HG03066 (cell line): ENCODE data around the gene GPR142.
"Not testable (repeated sequence)": the region's sequence is repeated elsewhere in the genome, so short reads cannot be mapped to it uniquely, and the experiment has no call there.

Source experiments
- ATAC-seq: cut with Tn5 transposase; IDR thresholded peaks from one replicate; pipeline ENCODE4 v1.9.1; 2021; ENCODE audit warnings: low read depth; ENCODE audit not compliant: unreplicated experiment

GPR142 gene

DNA sequence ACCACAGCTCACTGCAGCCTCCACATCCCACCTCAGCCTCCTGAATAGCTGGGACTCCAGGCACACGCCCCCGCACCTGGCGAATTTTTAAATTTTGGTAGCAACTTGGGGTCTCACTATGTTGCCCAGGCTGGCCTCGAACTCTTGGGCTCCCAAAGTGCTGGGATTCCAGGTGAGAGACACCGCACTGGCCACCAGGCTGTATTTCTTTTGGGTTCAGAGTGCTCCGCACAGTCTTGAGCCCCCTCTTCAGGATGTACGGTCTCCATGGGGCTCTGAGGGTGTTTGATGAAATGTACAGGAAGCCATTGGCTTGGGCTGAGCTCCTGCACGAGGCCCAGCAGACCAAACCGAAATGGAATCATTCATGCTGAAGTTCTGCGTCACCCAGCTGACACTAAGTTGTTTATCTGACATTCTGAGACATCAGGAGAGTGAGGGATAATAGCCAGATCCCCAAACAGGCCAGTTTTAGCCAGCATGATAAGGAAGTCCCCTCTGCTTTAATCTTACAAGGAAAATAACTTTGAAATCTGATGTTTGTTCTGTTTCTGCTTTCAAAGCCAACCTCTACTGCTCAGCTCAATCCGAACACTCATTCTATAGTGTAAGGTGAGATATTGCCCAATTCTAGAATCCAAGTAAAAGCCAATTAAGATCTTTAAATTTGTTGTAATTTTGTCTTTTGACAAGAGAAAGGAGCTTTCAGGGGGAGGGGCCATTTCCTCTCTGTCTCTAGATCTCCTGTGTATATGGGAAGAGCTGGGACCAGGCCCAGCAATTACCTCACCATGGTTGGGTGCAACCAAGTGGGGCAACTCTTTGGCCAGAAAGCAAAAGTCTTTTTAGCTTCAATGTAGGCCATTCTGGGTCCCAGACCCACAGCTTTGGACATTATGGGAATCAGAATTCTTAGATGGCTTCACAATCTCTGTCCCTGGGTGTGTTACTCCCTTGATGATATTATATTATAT, 23.7 kb downstream of the GPR142 start:
- ATAC-seq = no peak

DNA sequence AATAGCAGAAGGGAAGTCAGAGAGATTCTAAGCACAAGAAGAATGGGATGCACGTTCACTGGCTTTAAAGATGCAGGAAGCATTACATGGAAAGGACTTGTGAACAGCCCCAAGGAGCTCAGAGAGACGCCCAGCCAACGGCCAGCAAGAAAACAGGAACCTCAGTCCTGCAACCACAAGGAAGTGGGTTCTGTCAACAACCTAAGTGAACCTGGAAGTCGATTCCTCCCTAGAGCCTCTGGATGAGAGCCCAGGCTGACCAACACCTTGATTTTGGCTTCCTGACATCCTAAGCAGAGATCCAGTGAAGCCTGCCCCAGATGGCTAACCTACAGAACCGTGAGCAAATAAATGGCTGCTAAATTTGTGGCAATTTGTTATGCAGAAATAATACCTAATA, 24.5 kb downstream of the GPR142 start:
- ATAC-seq = no peak

DNA sequence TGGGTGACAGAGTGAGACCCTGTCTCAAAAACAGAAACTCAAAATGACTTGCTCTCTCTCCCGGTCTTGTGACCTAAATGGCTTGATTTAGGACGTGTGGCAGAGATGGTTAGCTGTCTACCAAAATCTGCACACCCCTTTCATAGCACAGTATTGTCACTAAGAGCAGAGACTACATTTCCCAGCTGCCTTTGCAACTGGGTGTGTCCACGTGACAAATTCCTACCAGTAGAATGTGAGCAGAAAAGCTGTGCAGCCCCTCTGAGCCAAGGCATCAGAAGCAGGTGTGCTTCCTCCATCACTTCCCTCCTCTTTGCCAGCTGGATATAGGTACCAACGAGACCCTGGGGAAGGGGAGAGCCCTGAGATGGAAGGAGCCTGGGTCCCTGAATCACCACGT, 25.5 kb downstream of the GPR142 start:
- ATAC-seq = no peak

DNA sequence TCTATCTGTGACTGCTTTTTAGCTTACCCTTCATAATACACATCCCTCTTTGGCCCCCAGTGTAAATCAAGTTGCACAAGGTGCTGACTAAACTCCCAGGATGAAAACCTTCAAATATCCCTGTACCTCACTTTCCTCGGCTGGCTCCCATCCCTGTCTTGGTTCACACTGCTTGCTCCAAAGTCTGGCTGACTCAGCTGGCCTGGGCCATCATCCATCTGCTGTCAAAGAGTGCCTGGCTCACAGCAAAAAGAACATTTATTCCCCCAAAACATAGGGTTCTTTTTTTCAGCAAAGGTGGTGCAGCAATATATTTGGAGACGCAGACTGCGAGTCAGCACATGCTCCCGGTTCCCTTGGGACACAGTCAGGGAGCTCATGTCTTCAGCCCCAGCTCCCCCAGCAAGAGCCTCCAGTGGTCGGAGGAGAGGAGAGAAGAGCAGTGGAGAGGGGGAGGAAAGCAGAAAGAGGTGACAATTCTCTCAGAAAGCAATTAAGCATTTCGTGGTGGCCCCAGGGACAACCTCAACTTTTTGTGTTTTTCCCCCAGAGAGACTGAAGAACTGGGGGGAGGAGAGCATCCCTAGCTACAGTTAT, 26.1 kb downstream of the GPR142 start:
- ATAC-seq = no peak

DNA sequence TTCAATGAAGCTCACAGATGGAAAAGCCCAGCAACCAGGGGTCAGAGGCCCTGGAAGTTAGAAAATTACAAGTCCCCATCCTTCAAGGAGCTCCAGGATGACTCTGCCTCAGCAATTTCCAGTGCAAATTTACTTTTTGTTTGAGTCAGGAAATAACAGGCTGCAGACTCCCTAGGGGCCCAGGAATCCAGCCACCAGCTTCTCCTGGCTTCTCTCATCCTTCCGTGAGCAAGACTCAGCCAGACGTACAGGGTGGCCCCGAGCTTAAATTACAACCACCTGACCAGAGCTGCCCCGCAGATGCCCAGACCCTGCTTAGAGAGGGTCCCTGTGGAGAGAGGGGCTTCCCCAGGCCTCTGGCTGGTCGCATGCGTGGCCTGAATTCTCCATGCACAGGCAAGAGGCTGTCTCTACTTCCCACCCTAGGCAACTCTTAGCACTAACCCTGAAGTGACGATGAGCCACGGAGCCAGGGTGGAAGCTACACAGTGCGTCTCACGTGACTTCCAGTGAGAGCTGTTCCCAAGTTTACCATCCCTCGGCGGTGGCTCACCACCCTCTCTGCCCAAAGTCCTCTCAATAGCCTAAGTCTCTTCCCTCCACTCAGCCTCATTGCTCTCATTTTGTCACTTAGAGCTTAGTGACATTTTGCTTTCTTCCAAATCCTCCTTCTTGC, 27.1 kb downstream of the GPR142 start:
- no peak for ATAC-seq

DNA sequence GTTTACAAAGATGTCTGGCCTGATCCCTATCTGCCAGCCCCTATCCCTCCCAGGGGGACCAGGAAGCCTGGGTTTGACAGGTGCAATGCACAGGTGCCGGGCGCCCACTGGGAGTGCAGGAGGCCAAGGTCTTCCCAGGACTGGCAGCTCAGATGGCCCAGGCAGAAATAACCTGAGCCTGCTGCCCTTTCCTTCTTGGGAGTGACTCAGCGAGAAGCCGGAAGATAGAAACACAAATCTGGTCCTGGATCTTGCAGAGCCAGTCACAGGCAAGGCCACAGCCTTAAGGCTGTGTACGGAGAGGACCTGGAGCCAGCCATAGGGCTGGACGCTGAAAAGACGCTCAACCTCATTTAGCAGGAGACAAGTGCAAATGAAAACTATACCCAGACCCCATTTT, 27.7 kb downstream of the GPR142 start:
- no peak for ATAC-seq

DNA sequence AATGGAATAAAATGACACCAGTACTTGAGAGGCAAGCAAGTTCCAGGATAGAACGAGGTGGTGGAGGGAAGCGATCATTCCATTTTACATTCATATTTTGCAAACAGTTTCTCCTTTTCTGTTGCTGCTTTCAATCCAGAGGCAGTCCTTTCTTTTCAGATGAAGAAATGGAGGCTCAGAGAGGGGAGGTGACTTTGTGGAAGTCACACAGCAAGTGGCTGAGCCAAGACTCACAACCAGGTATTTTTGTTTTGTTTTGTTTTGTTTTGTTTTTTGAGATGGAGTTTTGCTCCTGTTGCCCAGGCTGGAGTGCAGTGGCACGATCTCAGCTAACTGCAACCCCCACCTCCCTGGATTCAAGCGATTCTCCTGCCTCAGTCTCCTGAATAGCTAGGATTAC, 29.3 kb downstream of the GPR142 start:
- ATAC-seq = no peak

DNA sequence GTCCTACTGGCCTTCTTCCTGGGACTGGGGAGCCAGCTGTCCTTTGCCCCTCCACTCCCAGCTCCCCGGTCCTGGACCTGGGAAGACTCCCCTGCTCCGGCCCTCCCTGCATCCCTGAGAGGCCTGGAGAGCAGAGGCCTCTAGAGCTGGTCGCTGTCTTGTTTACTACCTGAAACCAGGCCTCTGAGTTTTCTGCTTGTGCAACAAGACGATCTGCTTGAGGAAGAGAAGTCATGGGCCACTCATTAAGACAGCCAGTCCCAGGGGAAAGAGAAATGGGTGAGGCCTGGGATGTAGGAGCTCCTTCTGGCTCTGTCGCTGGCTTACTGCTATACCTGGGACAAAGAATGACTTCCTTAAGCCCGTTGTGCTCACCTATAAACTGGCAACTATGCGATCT, 34.7 kb downstream of the GPR142 start:
- ATAC-seq = no peak

DNA sequence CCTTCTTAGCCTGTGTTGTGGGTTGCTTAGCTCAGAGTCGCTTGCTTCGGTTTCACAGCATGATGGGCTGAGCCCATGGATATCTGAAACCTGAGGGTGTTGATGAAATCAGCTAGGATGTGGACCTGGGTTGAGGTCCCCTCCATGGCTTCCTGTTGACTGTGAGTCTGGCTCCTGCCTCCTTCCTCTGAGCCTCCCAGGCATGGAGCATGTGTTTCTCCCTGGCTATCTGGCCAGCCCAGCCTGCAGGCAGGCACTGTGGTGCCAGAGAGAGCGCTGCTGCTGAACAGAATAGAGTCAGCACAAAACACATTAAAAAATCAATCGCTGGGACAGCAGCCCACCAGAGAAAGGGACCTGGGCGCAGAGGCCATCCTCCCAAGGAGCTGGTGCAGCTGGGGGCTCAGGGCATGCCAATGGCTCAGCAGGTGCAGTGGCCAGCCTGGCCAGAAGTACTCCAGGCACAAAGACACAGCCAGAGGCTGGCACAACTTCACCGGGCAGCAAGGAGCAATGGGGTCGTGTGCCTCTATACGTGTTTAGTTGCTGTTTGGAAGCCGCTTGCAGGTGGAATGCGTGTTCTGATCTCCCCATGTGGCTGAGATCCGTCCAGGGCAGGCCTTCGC, 36.3 kb downstream of the GPR142 start:
- no peak for ATAC-seq

DNA sequence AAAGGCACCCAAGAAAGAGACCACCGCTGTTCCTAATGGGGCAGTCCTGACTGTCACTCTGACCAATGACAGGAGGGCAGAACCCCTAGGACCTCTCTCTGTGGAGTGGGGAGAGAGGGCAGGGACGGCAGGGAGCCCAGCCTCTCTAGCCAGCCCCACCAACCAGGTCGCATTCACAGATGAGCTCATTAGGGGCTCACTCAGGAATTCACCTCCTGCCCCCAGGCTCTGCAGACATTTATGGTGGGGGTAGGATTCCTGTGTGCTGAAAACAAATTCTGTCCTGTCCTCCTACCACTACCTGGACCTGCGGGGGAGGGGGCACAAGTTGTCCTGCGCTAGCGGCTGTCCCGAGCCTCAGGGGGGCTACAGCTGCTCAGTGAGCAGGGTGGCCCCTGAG, 36.9 kb downstream of the GPR142 start:
- no peak for ATAC-seq

DNA sequence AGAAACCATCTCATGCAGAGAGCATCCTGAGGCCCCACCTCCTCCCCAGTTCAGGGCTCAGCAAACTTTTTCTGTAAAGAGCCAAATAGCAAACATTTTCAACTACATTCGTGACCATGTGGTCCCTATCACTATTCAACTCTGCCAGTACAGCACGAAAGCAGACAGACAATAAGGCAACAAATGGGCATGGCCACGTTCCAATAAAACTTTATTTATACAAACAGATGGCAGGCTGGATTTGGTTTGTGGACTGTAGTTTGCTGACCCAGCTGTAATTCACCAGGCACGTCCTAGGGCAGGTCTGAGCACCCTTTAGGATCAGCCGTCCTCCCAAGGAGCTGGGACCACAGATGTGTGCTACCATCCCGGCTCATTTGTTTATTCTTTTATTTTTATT, 37.5 kb downstream of the GPR142 start:
- no peak for ATAC-seq

DNA sequence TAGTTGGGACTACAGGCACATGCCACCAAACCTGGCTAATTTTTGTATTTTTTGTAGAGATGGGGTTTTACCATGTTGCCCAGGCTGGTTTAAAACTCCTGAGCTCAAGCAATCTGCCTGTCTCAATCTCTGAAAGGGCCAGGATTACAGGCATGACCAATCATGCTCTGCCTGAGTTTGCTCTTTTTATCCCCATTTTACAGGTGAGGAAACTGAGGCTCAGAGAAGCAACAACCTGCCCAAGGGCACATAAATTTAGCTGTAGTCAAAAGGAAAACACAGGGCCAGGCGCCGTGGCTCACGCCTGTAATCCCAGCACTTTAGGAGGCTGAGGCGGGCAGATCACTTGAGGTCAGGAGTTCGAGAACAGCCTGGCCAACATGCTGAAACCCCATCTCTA, 38.0 kb downstream of the GPR142 start:
- not testable (repeated sequence) for ATAC-seq

DNA sequence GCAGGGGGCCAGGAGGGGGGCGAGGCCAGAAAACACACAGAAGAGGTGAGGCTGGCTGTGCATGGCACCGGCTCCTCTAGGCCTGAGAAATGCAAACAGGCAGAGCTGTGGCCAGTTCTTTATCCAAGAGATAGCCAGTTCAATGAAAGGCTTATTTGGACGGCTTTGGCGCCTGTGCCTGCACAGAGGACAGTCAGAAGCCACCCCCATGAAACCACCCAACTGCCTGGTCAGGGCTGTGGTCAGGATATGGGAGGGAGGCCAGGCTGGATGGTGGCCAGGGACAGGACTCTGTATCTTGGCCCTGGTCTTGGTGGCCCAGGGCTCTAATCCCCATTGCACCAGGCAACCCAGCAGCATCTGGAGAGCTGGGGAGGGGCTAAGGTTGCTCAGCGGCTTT, 40.1 kb downstream of the GPR142 start:
- no peak for ATAC-seq

DNA sequence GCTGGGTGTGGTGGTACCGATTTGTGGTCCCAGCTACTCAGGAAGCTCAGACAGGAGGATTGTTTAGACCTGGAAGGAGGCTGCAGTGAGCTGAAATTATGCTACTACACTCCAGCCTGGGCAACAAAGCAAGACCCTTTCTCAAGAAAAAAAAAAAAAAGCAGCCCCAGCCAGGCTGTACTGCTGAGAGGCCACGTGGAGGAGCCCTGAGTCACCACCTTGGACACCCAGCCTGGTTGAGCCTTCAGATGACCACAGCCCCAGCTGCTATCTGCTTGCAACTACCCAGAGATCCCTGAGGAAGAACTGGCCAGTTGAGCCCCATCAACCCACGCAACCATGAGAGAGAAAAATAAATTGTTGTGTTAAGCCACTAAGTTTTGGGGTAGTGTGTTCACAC, 41.0 kb downstream of the GPR142 start:
- ATAC-seq = no peak

DNA sequence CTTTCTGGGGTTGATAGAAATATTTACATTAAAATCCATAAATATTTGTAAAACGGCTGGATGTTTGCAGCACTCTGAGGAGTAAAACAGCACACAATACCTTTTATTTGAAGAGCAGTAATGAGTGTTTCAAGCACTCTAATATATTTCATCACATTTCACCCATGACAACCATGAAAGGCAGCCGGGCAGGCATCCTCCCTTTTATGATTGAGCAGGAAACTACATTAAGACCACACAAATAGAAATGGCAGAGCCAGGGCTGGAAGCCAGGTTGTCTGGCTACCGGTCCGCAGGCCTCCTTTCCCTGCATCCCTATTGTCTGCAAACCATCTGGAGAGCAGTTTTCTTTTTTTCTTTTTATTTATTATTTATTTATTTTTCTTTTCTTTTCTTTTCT, 41.5 kb downstream of the GPR142 start:
- ATAC-seq = no peak

DNA sequence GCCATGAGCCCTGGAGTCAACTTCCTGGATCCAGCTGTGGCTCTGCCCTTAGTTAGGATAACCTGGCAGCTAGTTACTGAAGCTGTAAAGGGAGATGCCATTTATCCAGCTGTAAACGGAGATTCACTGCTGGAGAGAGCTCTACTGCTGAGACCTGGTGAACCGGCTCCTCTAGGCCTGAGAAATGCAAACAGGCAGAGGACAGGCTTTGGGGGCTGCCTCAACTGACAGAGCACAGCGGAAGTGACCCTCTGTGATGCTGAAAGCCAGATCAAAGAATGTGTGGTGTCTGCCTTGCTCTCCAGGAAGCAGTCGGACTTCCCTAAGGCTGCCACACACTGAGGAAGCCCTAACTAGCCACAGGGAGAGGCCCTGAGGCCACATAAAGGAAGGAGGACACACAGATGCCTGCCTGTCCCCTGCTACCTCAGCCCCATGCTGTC, 42.7 kb downstream of the GPR142 start:
- ATAC-seq = no peak

DNA sequence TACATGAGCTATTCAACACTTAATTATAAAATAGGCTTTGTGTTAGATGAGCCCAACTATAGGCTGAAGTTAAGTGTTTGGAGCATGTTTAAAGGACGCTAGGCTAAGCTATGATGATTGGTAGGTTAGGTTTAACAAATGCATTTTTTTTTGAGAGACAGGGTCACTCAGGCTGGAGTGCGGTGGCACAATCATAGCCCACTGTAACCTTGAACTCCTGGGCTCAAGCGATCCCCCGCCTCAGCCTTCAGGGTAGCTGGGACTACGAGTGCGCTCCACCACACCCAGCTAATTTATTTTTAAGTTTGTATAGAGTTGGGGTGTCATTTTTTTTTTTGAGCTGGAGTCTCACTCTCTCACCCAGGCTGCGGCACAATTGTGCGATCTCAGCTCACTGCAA, 45.3 kb downstream of the GPR142 start:
- ATAC-seq = no peak

DNA sequence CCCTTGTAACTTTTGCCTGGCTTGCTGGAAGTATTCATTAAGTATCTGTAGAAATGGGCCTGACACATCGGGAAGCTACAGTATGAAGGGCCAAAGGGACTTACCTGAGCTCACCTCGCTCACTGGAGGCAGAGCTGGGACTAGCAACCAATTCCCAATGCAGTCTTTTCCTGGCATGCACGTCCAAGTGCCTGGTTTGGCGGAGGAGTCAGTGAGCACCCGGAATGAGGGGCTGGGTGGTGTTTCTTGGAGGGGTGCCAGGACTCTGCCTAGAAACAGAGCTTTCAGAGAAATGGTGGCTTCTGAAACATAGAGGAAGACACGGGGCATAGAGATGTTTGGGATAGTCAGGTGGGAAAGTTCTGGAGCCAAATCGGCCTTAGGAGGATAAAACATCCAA, 46.2 kb downstream of the GPR142 start:
- ATAC-seq = no peak

DNA sequence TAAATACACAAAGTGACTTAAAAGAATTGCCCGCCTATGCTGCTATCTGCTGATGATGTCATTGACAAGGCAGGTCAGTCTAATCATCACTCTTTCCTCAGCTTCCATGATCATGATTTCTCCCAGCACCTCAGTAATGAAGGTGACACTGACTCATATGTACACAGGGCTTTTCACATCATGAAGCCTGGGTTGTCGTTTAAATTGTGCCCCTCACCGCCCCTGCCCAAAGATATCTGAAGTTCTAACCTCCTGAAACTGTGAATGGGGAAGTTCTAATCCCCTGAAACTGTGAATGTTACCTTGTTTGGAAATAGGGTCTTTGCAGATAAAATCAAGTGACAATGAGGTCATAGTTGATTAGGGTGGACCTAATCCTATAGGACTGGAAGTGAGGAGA, 47.2 kb downstream of the GPR142 start:
- no peak for ATAC-seq

DNA sequence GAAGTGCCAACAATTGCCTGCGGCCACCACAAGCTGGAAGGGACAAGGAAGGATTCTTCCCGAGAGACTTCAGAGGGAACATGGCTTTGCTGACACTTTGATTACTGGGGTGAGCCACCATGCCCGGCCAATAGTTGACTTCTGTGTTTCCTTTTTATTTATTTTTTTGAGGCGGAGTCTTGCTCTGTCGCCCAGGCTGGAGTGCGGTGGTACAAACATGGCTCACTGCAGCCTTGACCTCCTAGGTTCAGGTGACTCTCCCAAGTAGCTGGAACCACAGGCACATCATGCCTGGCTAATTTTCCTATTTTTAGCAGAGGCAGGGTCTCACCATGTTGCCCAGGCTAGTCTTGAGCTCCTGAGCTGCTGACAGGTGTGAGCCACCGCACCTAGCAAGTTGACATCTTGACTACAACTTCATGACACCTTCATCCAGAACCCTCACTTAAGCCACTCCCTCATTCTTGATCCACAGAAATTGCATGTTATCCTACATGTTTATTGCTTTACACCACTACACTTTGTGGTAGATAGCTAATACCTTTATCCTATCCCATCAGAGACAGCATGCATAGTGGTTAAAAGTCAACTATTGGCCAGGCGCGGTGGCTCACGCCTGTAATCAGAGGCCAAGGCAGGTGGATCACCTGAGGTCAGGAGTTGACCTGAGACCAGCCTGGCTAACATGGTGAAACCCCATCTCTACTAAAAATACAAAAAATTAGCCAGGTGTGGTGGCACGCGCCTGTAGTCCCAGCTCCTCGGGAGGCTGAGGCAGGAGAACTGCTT, 48.5 kb downstream of the GPR142 start:
- ATAC-seq = no peak
